ENCODE data around the gene CCDC192. TPM values are rescaled to one million over a fixed set of nuclear protein-coding genes. Genes with fewer than 3 reads are reported as not detected.

The CCDC192 gene
- total and polyA plus RNA-seq, 2 of the 4 experiments (the other 2 are of a cell fraction), result not detected

GRCh38 chr5:127975961-127976360, 272.8 kb downstream of the CCDC192 start:
- Histone ChIP-seq H3K4me2 (ENCODE audit: low read depth, low read length) (no peak overlapping the region), H2BK120ac (ENCODE audit: low read depth, low read length) (no peak overlapping the region), H3K56ac (ENCODE audit: extremely low read depth, insufficient read depth, low read length) (no peak overlapping the region), H2BK20ac (ENCODE audit: low read depth, low read length) (no peak overlapping the region), H3K4me1 (ENCODE audit: control insufficient read depth, insufficient read depth, low read length) (no peaks in the 10 kb centered on the region), H3K18ac (ENCODE audit: low read depth, low read length) (no peak overlapping the region), H4K20me1 (ENCODE audit: insufficient read depth, low read length) (no peaks in the 10 kb centered on the region), H4K5ac (ENCODE audit: low read depth, low read length) (no peak overlapping the region), H3K27me3 (ENCODE audit: control insufficient read depth, insufficient read depth, low read length) (no peaks in the 10 kb centered on the region), H4K8ac (ENCODE audit: low read depth in 2 of 2, low read length in 2 of 2) (no peak overlapping the region), H3K14ac (replicated peaks; ENCODE audit: low read depth, low read length) (no peak overlapping the region), H2BK5ac (ENCODE audit: low read depth, low read length, poor library complexity, severe bottlenecking) (no peak overlapping the region), H3K9ac (ENCODE audit: low read depth, low read length) (no peak overlapping the region), H3K4me3 (ENCODE audit: insufficient read depth, low read depth, low read length) (no peak overlapping the region), H3K36me3 (ENCODE audit: control insufficient read depth, insufficient read depth, low read length) (no peaks in the 10 kb centered on the region), H3K27ac (ENCODE audit: insufficient read depth, low read length) (no peak overlapping the region), H3K9me1 (ENCODE audit: insufficient read depth, low read length) (peaks cover 2% of the 10 kb centered on the region; the same call in 1 of the 2 replicates), H3K79me1 (ENCODE audit: low read depth in 1 of 2, low read length in 2 of 2) (no peaks in the 10 kb centered on the region), H3K23ac (ENCODE audit: low read depth, low read length) (no peak overlapping the region), H2AK9ac (replicated peaks; ENCODE audit: low read depth, low read length, poor library complexity) (no peak overlapping the region), H2AK5ac (ENCODE audit: low read depth, low read length) (no peak overlapping the region), H2AFZ (replicated peaks; ENCODE audit: low read length, poor library complexity) (no peak overlapping the region), H4K91ac (ENCODE audit: insufficient read depth, low read depth, low read length) (no peak overlapping the region), H3K4ac (ENCODE audit: low read depth, low read length) (no peak overlapping the region), H3K9me3 (ENCODE audit: control insufficient read depth, insufficient read depth, low read length) (no peaks in the 10 kb centered on the region), H2BK15ac (ENCODE audit: low read depth, low read length) (no peak overlapping the region)
- ATAC-seq (ENCODE audit: low read depth) (no peak), DNase-seq (no peak)
- intact Hi-C loops (cut with micrococcal nuclease) (no loop called here), dilution Hi-C loops (cut with HindIII; ENCODE audit: low sequenced_read_pairs, unreplicated experiment) (no loop called here), in situ Hi-C loops (cut with MboI; ENCODE audit: low sequenced_read_pairs) (no loop called here)
- CTCF ChIA-PET, result no interaction called here
- no TSS peak for BruUV-seq (replicated peaks)
- TF ChIP-seq MAFK (IDR thresholded peaks at IDR 0.05; ENCODE audit: low read depth, low read length), result no peak
- no peak for TF ChIP-seq SMC3 (IDR thresholded peaks at IDR 0.05; ENCODE audit: low read depth, low read length)
- no peak for TF ChIP-seq RCOR1 (IDR thresholded peaks at IDR 0.05; ENCODE audit: insufficient replicate concordance, low read length)
- POLR2A ChIA-PET (ENCODE audit: unreplicated experiment), result no interaction called here
- WGBS, 2 experiments (ENCODE audit: extremely low coverage in 2 of 2, insufficient read length in 1 of 2), result no CpG with 5 or more reads among the region's 2 CpGs

Data from IMR-90 (cell line).